GM23338 (cell line): ENCODE measurements around the gene ANKUB1. TPM values are rescaled to one million over a fixed set of nuclear protein-coding genes. Genes with fewer than 3 reads are reported as not detected.

Experiments used
- ATAC-seq: fragments of 200-7000 bp; cut with Tn5 transposase; 3 replicates; pipeline ENCODE4 v1.9.1; 2020
- DNase-seq: peaks from one replicate; pipeline ENCODE4 v3.0.0-alpha.2; 2015; ENCODE audit warnings: low spot score
- H2AFZ ChIP-seq: fragments of 200-600 bp; sonication (generic); 2 replicates; pipeline ENCODE4 v1.8.0; 2016; ENCODE audit warnings: antibody characterized with exemption, mild to moderate bottlenecking, moderate library complexity
- H3F3A ChIP-seq: fragments of 200-600 bp; sonication (generic); replicated peaks from 2 replicates; pipeline ENCODE4 v1.8.0; 2017; ENCODE audit warnings: antibody characterized with exemption, mixed run types, low read depth
- H3K27ac ChIP-seq: fragments of 200-600 bp; sonication (generic); 2 replicates; pipeline ENCODE4 v1.6.1; 2016; ENCODE audit warnings: low read depth
- H3K27me3 ChIP-seq: fragments of 200-600 bp; sonication (generic); 2 replicates; pipeline ENCODE4 v1.8.0; 2016; ENCODE audit warnings: mild to moderate bottlenecking, mixed run types, moderate library complexity; ENCODE audit not compliant: insufficient read depth
- H3K36me3 ChIP-seq: fragments of 200-600 bp; sonication (generic); 2 replicates; pipeline ENCODE4 v1.8.0; 2016; ENCODE audit warnings: mild to moderate bottlenecking; ENCODE audit not compliant: insufficient read depth
- H3K4me1 ChIP-seq: fragments of 200-600 bp; sonication (generic); 2 replicates; pipeline ENCODE4 v1.8.0; 2016; ENCODE audit warnings: mild to moderate bottlenecking, moderate library complexity; ENCODE audit not compliant: insufficient read depth
- H3K4me2 ChIP-seq: fragments of 200-600 bp; sonication (generic); 2 replicates; pipeline ENCODE4 v1.7.1; 2017; ENCODE audit warnings: mixed run types
- H3K4me3 ChIP-seq: fragments of 200-600 bp; sonication (generic); 2 replicates; pipeline ENCODE4 v1.6.1; 2016; ENCODE audit warnings: mixed run types
- H3K79me2 ChIP-seq: fragments of 200-600 bp; sonication (generic); replicated peaks from 2 replicates; pipeline ENCODE4 v1.8.0; 2017; ENCODE audit warnings: mild to moderate bottlenecking; ENCODE audit not compliant: insufficient read depth
- H3K9me2 ChIP-seq: fragments of 200-600 bp; sonication (generic); 2 replicates; pipeline ENCODE4 v1.8.0; 2017; ENCODE audit not compliant: insufficient read depth
- H4K20me1 ChIP-seq: fragments of 200-600 bp; sonication (generic); replicated peaks from 2 replicates; pipeline ENCODE4 v1.8.0; 2017; ENCODE audit warnings: mild to moderate bottlenecking; ENCODE audit not compliant: insufficient read depth
- H3K27ac Mint-ChIP-seq: 2 replicates; pipeline ENCODE4 v1.8.0; 2020; ENCODE audit warnings: inconsistent platforms, mild to moderate bottlenecking, moderate library complexity, mixed read lengths
- H3K27me3 Mint-ChIP-seq: 3 replicates; pipeline ENCODE4 v1.8.0; 2022; ENCODE audit warnings: low read depth, mild to moderate bottlenecking, moderate library complexity, mixed read lengths, inconsistent platforms; ENCODE audit not compliant: insufficient read depth, poor library complexity
- H3K36me3 Mint-ChIP-seq: 3 replicates; pipeline ENCODE4 v1.8.0; 2021; ENCODE audit warnings: low read depth, mild to moderate bottlenecking, inconsistent platforms, moderate library complexity, mixed read lengths
- H3K4me1 Mint-ChIP-seq: 3 replicates; pipeline ENCODE4 v1.8.0; 2020; ENCODE audit warnings: mild to moderate bottlenecking, inconsistent platforms, mixed read lengths
- H3K4me3 Mint-ChIP-seq: 3 replicates; pipeline ENCODE4 v1.8.0; 2021; ENCODE audit warnings: moderate library complexity, mild to moderate bottlenecking, inconsistent platforms, mixed read lengths
- H3K9me3 Mint-ChIP-seq: 3 replicates; pipeline ENCODE4 v1.8.0; 2020; ENCODE audit warnings: moderate library complexity, mild to moderate bottlenecking, inconsistent platforms, mixed read lengths
- CREB1 ChIP-seq: fragments of 250-450 bp; sonication (Bioruptor Pico); IDR thresholded peaks from 2 replicates; pipeline ENCODE4 v1.5.0; 2020; ENCODE audit warnings: low read depth, mild to moderate bottlenecking, moderate library complexity
- EZH2 ChIP-seq: fragments of 200-600 bp; sonication (generic); IDR thresholded peaks from one replicate; pipeline ENCODE4 v1.8.0; 2017; ENCODE audit warnings: antibody characterized with exemption, mild to moderate bottlenecking, low read depth; ENCODE audit not compliant: unreplicated experiment
- EZH2phosphoT487 ChIP-seq: fragments of 200-600 bp; sonication (generic); IDR thresholded peaks from one replicate; pipeline ENCODE4 v1.8.1; 2018; ENCODE audit warnings: antibody characterized with exemption; ENCODE audit not compliant: unreplicated experiment
- JUNB ChIP-seq: IDR thresholded peaks from one replicate; pipeline ENCODE4 v1.6.1; 2016; ENCODE audit warnings: antibody characterized with exemption; ENCODE audit not compliant: unreplicated experiment
- NANOG ChIP-seq: IDR thresholded peaks from 2 replicates; pipeline ENCODE4 v1.6.1; 2016; ENCODE audit warnings: antibody characterized with exemption, borderline replicate concordance
- POLR2AphosphoS5 ChIP-seq: IDR thresholded peaks from 2 replicates; pipeline ENCODE4 v1.6.1; 2016; ENCODE audit warnings: antibody characterized with exemption, low read depth
- STAT1 ChIP-seq: IDR thresholded peaks from one replicate; pipeline ENCODE4 v1.6.1; 2016; ENCODE audit warnings: antibody characterized with exemption; ENCODE audit not compliant: unreplicated experiment
- ZNF114 ChIP-seq: fragments of 250-450 bp; sonication (Bioruptor Pico); IDR thresholded peaks from 2 replicates; pipeline ENCODE4 v1.5.0; 2020; ENCODE audit warnings: mild to moderate bottlenecking, moderate library complexity
- ZNF331 ChIP-seq: fragments of 250-450 bp; sonication (Bioruptor Pico); IDR thresholded peaks from 2 replicates; pipeline ENCODE4 v1.5.0; 2020; ENCODE audit warnings: low read depth, mild to moderate bottlenecking, moderate library complexity
- polyA plus RNA-seq: library from polyadenylated mRNA; unstranded; fragments of >200 nt; fragmentation: Nextera tagmentation; extraction: Ambion mirVana; gene quantifications from 2 replicates; pipeline ENCODE4 v1.2.1, GENCODE V29; 2016
- total RNA-seq: library from RNA; depleted of rRNA; stranded (reverse); fragments of >200 nt; shearing (Covaris generic); gene quantifications from 2 replicates; pipeline ENCODE4 v1.2.3, GENCODE V29; 2014
- TF ChIP-seq, protein P1 (sequence below): IDR thresholded peaks from 2 replicates; pipeline ENCODE4 v1.6.1; 2016; ENCODE audit warnings: antibody characterized with exemption
- TF ChIP-seq, protein P2 (sequence below): IDR thresholded peaks from one replicate; pipeline ENCODE4 v1.6.1; 2018; ENCODE audit warnings: antibody characterized with exemption; ENCODE audit not compliant: unreplicated experiment
- TF ChIP-seq, protein P3 (sequence below), 2 experiments: fragments of 200-600 bp in 1 of 2; sonication (generic) in 1 of 2; conservative IDR thresholded peaks; 2 replicates each; pipeline versions ENCODE4 v1.5.1 to v1.6.1; 2016 to 2017; ENCODE audit warnings: antibody characterized with exemption in 2 of 2, low read depth in 2 of 2, mild to moderate bottlenecking in 2 of 2, moderate library complexity in 1 of 2
- TF ChIP-seq, protein P4 (sequence below): fragments of 250-450 bp; sonication (Bioruptor Pico); IDR thresholded peaks from 2 replicates; pipeline ENCODE4 v1.5.0; 2020; ENCODE audit warnings: mild to moderate bottlenecking, moderate library complexity

ANKUB1 gene
- total and polyA plus RNA-seq, 2 experiments from 2014 or later = not detected

DNA sequence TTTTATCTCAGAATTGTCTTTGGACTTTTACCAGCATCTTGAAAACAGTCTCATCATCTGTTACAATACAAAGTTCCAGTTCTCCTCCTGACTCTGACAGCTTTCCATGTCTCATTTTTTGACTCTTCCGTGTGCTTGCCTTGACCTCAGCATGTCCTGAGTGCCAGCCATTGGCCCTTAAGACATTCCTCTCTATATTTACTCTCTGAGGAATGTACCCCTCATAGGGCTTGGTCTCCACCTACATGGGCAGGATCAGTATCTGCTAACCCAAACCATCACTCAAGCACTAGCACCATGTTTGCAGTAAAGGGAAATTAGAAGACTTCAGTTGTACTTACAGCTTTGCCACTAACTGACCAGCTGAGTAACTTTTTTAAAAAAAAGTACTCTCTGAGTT is 16.2 kb downstream of the ANKUB1 start:
- no peak overlapping the region for H3K27ac Mint-ChIP-seq
- Histone ChIP-seq H3K27ac (no peak overlapping the region), H3F3A (no peaks in the 10 kb centered on the region), H3K4me3 (no peak overlapping the region), H3K27me3 (no peaks in the 10 kb centered on the region), H4K20me1 (no peaks in the 10 kb centered on the region), H2AFZ (no peak overlapping the region), H3K9me2 (no peaks in the 10 kb centered on the region), H3K4me2 (no peak overlapping the region), H3K79me2 (no peaks in the 10 kb centered on the region), H3K4me1 (no peaks in the 10 kb centered on the region), H3K36me3 (no peaks in the 10 kb centered on the region)
- ATAC-seq = no peak
- no peak for DNase-seq
- H3K27me3 Mint-ChIP-seq = peaks cover 1% of the 10 kb centered on the region
- no peak overlapping the region for H3K4me3 Mint-ChIP-seq
- no peaks in the 10 kb centered on the region for H3K9me3 Mint-ChIP-seq
- peaks cover 9% of the 10 kb centered on the region; the same call in 2 of the 3 replicates for H3K4me1 Mint-ChIP-seq
- H3K36me3 Mint-ChIP-seq = no peaks in the 10 kb centered on the region
- TF ChIP-seq CREB1 = no peak
- TF ChIP-seq JUNB = no peak
- no peak for TF ChIP-seq STAT1
- TF ChIP-seq NANOG = no peak
- no peak for TF ChIP-seq EZH2phosphoT487
- TF ChIP-seq POLR2AphosphoS5 = no peak
- TF ChIP-seq, protein P1, sequence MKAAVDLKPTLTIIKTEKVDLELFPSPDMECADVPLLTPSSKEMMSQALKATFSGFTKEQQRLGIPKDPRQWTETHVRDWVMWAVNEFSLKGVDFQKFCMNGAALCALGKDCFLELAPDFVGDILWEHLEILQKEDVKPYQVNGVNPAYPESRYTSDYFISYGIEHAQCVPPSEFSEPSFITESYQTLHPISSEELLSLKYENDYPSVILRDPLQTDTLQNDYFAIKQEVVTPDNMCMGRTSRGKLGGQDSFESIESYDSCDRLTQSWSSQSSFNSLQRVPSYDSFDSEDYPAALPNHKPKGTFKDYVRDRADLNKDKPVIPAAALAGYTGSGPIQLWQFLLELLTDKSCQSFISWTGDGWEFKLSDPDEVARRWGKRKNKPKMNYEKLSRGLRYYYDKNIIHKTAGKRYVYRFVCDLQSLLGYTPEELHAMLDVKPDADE = no peak
- no peak for TF ChIP-seq ZNF114 (CRISPR knock-in tag)
- TF ChIP-seq, protein P2, sequence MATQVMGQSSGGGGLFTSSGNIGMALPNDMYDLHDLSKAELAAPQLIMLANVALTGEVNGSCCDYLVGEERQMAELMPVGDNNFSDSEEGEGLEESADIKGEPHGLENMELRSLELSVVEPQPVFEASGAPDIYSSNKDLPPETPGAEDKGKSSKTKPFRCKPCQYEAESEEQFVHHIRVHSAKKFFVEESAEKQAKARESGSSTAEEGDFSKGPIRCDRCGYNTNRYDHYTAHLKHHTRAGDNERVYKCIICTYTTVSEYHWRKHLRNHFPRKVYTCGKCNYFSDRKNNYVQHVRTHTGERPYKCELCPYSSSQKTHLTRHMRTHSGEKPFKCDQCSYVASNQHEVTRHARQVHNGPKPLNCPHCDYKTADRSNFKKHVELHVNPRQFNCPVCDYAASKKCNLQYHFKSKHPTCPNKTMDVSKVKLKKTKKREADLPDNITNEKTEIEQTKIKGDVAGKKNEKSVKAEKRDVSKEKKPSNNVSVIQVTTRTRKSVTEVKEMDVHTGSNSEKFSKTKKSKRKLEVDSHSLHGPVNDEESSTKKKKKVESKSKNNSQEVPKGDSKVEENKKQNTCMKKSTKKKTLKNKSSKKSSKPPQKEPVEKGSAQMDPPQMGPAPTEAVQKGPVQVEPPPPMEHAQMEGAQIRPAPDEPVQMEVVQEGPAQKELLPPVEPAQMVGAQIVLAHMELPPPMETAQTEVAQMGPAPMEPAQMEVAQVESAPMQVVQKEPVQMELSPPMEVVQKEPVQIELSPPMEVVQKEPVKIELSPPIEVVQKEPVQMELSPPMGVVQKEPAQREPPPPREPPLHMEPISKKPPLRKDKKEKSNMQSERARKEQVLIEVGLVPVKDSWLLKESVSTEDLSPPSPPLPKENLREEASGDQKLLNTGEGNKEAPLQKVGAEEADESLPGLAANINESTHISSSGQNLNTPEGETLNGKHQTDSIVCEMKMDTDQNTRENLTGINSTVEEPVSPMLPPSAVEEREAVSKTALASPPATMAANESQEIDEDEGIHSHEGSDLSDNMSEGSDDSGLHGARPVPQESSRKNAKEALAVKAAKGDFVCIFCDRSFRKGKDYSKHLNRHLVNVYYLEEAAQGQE = no peak
- TF ChIP-seq ZNF331 = no peak
- TF ChIP-seq, protein P3, sequence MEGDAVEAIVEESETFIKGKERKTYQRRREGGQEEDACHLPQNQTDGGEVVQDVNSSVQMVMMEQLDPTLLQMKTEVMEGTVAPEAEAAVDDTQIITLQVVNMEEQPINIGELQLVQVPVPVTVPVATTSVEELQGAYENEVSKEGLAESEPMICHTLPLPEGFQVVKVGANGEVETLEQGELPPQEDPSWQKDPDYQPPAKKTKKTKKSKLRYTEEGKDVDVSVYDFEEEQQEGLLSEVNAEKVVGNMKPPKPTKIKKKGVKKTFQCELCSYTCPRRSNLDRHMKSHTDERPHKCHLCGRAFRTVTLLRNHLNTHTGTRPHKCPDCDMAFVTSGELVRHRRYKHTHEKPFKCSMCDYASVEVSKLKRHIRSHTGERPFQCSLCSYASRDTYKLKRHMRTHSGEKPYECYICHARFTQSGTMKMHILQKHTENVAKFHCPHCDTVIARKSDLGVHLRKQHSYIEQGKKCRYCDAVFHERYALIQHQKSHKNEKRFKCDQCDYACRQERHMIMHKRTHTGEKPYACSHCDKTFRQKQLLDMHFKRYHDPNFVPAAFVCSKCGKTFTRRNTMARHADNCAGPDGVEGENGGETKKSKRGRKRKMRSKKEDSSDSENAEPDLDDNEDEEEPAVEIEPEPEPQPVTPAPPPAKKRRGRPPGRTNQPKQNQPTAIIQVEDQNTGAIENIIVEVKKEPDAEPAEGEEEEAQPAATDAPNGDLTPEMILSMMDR (conservative IDR thresholded peaks at IDR 0.05; ENCODE audit: low read depth in 2 of 2) = no peak
- no peak for TF ChIP-seq EZH2
- TF ChIP-seq, protein P4, sequence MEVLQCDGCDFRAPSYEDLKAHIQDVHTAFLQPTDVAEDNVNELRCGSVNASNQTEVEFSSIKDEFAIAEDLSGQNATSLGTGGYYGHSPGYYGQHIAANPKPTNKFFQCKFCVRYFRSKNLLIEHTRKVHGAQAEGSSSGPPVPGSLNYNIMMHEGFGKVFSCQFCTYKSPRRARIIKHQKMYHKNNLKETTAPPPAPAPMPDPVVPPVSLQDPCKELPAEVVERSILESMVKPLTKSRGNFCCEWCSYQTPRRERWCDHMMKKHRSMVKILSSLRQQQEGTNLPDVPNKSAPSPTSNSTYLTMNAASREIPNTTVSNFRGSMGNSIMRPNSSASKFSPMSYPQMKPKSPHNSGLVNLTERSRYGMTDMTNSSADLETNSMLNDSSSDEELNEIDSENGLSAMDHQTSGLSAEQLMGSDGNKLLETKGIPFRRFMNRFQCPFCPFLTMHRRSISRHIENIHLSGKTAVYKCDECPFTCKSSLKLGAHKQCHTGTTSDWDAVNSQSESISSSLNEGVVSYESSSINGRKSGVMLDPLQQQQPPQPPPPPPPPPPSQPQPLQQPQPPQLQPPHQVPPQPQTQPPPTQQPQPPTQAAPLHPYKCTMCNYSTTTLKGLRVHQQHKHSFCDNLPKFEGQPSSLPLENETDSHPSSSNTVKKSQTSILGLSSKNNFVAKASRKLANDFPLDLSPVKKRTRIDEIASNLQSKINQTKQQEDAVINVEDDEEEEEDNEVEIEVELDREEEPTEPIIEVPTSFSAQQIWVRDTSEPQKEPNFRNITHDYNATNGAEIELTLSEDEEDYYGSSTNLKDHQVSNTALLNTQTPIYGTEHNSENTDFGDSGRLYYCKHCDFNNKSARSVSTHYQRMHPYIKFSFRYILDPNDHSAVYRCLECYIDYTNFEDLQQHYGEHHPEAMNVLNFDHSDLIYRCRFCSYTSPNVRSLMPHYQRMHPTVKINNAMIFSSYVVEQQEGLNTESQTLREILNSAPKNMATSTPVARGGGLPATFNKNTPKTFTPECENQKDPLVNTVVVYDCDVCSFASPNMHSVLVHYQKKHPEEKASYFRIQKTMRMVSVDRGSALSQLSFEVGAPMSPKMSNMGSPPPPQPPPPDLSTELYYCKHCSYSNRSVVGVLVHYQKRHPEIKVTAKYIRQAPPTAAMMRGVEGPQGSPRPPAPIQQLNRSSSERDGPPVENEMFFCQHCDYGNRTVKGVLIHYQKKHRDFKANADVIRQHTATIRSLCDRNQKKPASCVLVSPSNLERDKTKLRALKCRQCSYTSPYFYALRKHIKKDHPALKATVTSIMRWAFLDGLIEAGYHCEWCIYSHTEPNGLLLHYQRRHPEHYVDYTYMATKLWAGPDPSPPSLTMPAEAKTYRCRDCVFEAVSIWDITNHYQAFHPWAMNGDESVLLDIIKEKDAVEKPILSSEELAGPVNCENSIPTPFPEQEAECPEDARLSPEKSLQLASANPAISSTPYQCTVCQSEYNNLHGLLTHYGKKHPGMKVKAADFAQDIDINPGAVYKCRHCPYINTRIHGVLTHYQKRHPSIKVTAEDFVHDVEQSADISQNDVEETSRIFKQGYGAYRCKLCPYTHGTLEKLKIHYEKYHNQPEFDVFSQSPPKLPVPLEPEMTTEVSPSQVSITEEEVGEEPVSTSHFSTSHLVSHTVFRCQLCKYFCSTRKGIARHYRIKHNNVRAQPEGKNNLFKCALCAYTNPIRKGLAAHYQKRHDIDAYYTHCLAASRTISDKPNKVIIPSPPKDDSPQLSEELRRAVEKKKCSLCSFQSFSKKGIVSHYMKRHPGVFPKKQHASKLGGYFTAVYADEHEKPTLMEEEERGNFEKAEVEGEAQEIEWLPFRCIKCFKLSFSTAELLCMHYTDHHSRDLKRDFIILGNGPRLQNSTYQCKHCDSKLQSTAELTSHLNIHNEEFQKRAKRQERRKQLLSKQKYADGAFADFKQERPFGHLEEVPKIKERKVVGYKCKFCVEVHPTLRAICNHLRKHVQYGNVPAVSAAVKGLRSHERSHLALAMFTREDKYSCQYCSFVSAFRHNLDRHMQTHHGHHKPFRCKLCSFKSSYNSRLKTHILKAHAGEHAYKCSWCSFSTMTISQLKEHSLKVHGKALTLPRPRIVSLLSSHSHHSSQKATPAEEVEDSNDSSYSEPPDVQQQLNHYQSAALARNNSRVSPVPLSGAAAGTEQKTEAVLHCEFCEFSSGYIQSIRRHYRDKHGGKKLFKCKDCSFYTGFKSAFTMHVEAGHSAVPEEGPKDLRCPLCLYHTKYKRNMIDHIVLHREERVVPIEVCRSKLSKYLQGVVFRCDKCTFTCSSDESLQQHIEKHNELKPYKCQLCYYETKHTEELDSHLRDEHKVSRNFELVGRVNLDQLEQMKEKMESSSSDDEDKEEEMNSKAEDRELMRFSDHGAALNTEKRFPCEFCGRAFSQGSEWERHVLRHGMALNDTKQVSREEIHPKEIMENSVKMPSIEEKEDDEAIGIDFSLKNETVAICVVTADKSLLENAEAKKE (CRISPR knock-in tag) = no peak
